GM13976 (cell line): ENCODE data around the gene LARP1B.
"Not testable (repeated sequence)": the region's sequence is repeated elsewhere in the genome, so short reads cannot be mapped to it uniquely, and the experiment has no call there.

Experiments
- DNase-seq: peaks from one replicate; pipeline ENCODE4 v3.0.0; 2012; ENCODE audit warnings: low spot score
- in situ Hi-C: fragments of 300-500 bp; cut with MboI; formaldehyde crosslinking; loops from one replicate; pipeline ENCODE4 v1.12.0; 2022; ENCODE audit warnings: low sequenced_read_pairs, mixed read lengths, inconsistent platforms; ENCODE audit not compliant: unreplicated experiment
- TF ChIP-seq, protein P1 (sequence below): IDR thresholded peaks from 2 replicates; pipeline ENCODE4 v1.5.1; 2012; ENCODE audit warnings: borderline replicate concordance, mild to moderate bottlenecking; ENCODE audit not compliant: insufficient read depth; ENCODE audit errors: extremely low read depth, missing control alignments, control extremely low read depth

LARP1B gene

DNA sequence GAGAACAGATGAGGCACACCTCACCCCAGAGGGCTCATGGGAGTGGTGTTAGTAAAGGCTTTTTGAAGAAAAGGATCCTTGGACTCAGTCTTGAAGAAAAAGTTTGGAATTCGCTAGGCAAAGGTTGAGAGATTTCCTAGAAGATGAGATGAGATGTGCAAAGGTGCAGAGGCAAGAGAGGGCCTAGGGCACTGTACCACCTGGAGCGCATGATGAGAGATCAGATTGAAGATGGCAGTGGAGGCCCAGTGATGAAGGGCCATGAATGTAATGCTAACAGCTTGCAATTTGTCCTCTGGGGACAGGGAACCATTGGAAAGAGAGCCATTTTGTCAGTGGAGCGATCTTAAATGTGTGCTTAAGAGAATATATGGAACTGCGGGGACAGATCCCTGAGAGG lies 181.5 kb downstream of the LARP1B start:
- DNase-seq, result no peak
- in situ Hi-C loops, result no loop called here
- TF ChIP-seq, protein P1, sequence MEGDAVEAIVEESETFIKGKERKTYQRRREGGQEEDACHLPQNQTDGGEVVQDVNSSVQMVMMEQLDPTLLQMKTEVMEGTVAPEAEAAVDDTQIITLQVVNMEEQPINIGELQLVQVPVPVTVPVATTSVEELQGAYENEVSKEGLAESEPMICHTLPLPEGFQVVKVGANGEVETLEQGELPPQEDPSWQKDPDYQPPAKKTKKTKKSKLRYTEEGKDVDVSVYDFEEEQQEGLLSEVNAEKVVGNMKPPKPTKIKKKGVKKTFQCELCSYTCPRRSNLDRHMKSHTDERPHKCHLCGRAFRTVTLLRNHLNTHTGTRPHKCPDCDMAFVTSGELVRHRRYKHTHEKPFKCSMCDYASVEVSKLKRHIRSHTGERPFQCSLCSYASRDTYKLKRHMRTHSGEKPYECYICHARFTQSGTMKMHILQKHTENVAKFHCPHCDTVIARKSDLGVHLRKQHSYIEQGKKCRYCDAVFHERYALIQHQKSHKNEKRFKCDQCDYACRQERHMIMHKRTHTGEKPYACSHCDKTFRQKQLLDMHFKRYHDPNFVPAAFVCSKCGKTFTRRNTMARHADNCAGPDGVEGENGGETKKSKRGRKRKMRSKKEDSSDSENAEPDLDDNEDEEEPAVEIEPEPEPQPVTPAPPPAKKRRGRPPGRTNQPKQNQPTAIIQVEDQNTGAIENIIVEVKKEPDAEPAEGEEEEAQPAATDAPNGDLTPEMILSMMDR, result no peak

DNA sequence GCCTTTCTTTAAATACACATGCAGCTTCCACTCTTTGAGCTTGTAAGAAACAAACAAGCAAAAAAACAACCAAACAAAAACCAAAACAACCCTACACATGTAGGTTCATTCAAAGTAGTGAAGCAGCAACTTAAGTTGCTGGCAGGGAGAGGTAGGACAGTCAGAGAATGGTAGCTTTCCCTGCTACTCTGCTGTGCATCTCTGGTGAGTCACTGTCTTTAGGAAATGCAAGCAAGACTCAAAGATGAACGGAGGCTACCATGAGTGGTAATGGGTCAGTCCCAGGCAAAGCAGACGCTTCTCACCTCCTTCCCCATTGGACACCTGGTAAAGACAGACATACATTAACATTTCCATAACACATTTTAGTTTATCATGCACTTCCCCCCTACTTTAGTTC lies 183.3 kb downstream of the LARP1B start:
- in situ Hi-C loops, result no loop called here

DNA sequence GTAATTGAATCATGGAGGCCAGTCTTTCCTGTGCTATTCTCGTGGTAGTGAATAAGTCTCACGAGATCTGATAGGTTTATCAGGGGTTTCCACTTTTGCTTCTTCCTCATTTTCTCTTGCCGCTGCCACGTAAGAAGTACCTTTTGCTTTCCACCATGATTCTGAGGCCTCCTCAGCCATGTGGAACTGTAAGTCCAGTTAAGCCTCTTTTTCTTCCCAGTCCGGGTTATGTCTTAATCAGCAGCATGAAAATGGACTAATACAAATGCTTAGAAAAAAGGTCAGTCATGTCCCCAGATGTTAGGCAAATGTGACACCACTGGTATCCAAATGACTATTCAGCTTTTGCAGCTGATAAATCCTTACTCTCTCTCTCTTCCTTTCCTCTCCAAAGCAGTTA lies 184.3 kb downstream of the LARP1B start:
- DNase-seq, in situ Hi-C loops: not testable (repeated sequence)

More for the DNA sequence above, 183.3 kb downstream of the LARP1B start:
- TF ChIP-seq, protein P1, result no peak
- no peak for DNase-seq

DNA sequence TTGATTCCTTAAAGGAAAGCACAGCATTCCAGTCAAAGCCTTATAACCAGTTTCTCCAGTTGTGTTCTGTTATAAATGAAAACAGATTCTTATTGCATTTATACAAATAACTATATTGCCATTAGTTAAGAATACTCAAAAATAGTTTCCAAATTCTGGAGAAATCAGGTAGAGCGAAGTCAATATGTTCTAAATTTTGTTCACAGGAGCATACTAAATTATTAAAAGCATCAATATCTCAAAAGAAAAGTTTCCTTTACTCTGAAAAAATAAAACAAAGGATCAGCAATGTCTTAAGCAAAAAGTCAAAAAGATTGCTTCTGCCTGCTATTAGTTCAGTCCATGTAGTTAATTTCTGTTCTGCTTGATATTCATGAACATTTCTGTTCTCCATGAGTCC lies 186.8 kb downstream of the LARP1B start:
- TF ChIP-seq, protein P1, result no peak
- DNase-seq, result no peak
- in situ Hi-C loops, result no loop called here

DNA sequence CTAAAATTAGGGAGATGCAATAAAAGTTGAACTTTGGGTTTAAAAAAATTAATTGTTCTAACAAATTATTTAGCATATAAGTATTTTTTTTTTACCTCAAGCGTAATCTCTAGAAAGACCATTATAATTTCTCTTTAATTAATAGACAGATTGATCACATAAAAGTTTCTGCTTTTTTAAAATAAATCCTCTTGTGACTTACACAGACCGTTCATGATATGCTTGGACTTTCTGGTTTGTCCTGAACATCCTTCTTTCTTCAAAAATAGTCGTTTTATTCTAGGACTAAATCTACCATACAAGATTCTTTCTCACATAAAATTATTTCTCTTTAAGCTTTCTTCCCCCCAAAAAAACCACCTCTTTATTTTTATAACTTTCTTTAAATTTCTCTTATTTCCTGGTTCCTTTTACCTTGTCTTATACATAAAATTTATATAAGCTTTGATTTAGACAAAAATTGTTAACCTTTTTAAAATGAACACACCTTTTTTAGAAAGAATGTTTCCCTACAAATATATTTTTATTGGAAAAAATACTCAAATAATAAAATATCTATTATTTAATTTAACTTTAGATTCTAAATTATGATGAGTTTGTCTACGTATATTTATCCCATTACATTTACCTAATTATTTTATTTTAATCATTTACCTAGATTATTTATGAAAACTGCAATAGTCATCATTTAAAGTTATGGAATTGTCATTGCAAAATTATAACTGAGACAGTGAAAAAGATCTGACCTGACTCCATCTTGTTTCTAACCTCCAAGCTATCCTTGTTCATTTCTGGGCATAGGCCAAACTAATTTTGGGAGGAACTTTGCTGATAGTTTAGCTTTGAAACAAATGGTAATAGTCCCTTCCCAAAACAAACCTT lies 188.9 kb downstream of the LARP1B start:
- in situ Hi-C loops, result no loop called here
- no peak for DNase-seq
- TF ChIP-seq, protein P1, result no peak

DNA sequence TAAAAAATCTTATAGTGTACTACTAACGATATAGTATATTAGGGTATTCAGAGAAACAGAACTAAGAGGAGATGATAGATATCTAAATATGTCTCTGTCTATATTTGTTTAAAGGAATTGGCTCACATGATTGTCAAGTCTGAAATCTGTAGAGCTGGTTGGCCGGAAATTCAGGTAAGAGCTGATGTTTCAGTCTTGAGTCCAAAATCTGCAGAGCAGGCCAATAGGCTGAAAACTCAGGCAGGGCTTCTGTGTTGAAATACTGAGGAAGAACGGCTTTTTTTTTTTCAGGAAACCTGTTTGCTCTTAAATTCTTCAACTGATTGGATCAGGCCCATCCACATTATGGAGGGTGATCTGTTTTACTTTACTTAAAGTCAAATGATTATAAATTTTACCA lies 194.8 kb downstream of the LARP1B start:
- TF ChIP-seq, protein P1, result no peak
- no peak for DNase-seq
- in situ Hi-C loops, result no loop called here

DNA sequence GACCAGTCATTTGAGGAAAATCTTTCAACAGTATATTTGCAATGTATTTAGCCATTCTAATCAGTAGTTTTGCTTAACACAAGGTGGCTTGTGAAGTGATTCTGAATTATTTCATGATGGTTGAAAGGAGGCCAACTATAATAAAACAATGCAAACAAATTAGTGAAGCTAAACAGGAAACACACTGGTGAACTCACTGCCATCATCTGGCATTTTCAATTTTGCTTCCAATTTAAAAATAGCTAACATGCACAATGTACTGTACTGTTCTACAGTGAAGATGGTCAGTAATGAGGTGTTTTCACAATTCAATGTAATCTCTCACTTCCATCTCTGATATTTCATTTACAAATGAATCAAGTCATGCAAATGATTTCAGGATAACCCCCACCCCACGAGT lies 195.4 kb downstream of the LARP1B start:
- in situ Hi-C loops, result no loop called here
- TF ChIP-seq, protein P1, result no peak
- DNase-seq, result no peak

DNA sequence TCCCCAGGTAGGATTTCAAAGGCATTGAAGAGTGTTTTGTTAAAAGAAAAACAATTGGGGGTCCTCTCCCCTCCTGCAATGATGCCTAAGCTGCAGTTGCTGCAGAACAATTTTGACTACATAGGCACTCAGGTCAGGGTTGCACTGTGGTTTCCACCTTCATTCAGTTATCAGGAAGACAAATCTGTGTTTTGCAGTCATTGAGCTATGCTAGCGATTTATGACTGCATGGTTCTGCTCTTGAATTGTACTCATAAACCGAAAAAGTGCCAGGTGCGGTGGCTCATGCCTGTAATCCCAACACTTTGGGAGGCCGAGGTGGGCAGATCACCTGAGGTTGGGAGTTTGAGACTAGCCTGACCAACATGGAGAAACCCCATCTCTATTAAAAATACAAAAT lies 197.1 kb downstream of the LARP1B start:
- in situ Hi-C loops, result not testable (repeated sequence)

DNA sequence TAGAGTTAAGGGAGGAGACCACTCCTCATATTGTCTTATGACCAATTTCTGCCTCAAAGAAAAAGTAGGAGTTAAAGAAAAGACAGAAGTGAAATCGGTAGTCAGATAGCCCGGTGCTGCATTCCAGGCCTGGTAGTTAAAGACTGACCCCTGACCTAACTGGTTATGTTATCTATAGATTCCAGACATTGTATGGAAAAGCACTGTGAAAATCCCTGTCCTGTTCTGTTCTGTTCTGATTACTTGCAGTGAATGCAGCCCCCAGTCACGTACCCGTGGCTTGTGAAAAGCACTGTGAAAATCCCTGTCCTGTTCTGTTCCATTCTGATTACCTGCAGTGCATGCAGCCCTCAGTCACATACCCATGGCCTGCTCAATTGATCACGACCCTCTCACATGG lies 198.8 kb downstream of the LARP1B start:
- DNase-seq, in situ Hi-C loops: not testable (repeated sequence)

More for the DNA sequence above, 197.1 kb downstream of the LARP1B start:
- not testable (repeated sequence) for DNase-seq
